Epithelial cell of proximal tubule (primary cell): ENCODE measurements around the gene NLGN2. TPM values are rescaled to one million over a fixed set of nuclear protein-coding genes. Genes with fewer than 3 reads are reported as not detected.
A peak's percentile ranks its signal among the peaks of the same experiment; 100 is the strongest.

Source experiments
- DNase-seq: peaks from one replicate; pipeline ENCODE4 v3.0.0-alpha.2; 2011; ENCODE audit warnings: low read depth
- H3K4me3 ChIP-seq: 2 replicates; pipeline ENCODE4 v1.5.1; 2011; ENCODE audit warnings: low read depth, mild to moderate bottlenecking, low read length
- total RNA-seq: library from RNA; depleted of rRNA; stranded (reverse); fragments of >200 nt; gene quantifications from 2 replicates; pipeline ENCODE4 v1.2.3, GENCODE V29; 2015
- TF ChIP-seq, protein P1 (sequence below): conservative IDR thresholded peaks from 2 replicates; pipeline ENCODE4 v1.5.1; 2012; ENCODE audit warnings: low read depth, mild to moderate bottlenecking, low read length

Gene NLGN2
- total RNA-seq, 1 donor from 2014 or later: 10.3 TPM

DNA sequence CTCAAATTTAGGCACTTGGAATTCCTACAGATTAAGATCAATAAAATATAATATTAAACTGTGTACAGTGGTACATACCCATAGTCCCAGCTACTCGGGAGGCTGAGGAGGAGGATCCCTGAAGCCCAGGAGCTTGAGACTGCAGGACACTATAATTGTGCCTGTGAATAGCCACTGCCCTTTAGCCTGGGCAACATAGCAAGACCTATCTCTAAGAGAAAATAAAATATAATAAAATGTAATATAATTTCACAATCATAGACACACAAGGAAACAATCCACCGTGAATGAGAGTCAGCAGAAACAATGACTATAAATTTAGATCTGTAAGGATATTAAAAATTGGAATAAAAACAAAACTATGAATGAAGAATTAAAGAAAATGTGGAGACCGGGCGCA is 36.8 kb upstream of the NLGN2 start:
- DNase-seq: no peak
- no peak overlapping the region for H3K4me3 ChIP-seq
- TF ChIP-seq, protein P1, sequence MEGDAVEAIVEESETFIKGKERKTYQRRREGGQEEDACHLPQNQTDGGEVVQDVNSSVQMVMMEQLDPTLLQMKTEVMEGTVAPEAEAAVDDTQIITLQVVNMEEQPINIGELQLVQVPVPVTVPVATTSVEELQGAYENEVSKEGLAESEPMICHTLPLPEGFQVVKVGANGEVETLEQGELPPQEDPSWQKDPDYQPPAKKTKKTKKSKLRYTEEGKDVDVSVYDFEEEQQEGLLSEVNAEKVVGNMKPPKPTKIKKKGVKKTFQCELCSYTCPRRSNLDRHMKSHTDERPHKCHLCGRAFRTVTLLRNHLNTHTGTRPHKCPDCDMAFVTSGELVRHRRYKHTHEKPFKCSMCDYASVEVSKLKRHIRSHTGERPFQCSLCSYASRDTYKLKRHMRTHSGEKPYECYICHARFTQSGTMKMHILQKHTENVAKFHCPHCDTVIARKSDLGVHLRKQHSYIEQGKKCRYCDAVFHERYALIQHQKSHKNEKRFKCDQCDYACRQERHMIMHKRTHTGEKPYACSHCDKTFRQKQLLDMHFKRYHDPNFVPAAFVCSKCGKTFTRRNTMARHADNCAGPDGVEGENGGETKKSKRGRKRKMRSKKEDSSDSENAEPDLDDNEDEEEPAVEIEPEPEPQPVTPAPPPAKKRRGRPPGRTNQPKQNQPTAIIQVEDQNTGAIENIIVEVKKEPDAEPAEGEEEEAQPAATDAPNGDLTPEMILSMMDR: no peak

DNA sequence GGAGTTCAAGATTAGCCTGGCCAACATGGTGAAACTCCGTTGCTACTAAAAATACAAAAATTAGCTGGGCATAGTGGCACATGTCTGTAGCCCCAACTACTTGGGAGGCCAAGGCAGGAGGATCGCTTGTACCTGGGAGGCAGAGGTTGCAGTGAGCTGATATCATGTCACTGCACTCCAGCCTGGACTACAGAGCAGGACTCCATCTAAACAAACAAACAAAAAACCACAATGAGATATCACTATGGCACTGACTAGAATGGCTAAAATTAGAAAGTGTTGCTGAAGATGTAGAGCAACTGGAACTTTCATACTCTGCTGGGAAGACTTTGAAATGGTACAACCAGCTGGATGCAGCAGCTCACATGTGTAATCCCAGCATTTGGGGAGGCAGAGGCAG is 33.3 kb upstream of the NLGN2 start:
- H3K4me3 ChIP-seq: no peak overlapping the region
- TF ChIP-seq, protein P1: no peak
- DNase-seq: no peak

DNA sequence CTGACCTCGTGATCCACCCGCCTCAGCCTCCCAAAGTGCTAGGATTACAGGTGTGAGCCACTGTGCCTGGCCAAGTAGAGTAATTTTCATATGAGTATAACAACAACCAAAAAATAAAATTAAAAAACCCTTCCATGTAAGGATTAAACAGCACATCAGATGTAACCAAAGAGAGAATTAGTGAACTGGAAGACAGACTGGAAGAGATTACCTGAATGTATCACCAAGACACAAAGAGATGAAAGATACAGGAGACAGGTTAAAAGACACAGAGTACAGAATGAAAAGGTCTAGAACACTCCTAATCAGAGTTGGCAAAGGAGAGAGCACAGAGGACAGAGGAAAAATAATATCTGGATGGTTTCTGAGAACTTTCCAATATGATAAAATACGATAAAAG is 28.5 kb upstream of the NLGN2 start:
- TF ChIP-seq, protein P1: no peak
- no peak overlapping the region for H3K4me3 ChIP-seq
- no peak for DNase-seq

DNA sequence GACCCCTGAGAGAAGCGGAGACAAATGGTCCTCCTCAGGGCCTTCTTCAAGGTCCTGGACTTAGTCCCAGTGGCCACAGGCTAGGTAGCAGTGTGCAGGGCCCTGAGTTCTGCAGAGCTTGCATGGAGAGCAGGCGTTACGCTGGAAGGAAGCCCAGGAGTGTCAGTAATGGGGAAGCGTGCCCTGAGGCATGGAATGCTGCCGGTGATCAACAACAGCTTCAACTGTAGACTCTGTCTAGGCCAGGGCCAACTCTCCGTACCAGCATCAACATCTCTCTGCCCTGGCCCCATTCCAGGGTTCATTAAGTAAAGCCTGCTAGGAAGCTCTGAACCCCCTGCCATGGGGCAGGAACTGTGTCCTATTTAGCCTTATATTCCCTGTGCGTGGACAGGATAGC is 27.3 kb upstream of the NLGN2 start:
- DNase-seq: no peak
- peak overlapping the region; percentile 81 for H3K4me3 ChIP-seq
- TF ChIP-seq, protein P1: no peak

DNA sequence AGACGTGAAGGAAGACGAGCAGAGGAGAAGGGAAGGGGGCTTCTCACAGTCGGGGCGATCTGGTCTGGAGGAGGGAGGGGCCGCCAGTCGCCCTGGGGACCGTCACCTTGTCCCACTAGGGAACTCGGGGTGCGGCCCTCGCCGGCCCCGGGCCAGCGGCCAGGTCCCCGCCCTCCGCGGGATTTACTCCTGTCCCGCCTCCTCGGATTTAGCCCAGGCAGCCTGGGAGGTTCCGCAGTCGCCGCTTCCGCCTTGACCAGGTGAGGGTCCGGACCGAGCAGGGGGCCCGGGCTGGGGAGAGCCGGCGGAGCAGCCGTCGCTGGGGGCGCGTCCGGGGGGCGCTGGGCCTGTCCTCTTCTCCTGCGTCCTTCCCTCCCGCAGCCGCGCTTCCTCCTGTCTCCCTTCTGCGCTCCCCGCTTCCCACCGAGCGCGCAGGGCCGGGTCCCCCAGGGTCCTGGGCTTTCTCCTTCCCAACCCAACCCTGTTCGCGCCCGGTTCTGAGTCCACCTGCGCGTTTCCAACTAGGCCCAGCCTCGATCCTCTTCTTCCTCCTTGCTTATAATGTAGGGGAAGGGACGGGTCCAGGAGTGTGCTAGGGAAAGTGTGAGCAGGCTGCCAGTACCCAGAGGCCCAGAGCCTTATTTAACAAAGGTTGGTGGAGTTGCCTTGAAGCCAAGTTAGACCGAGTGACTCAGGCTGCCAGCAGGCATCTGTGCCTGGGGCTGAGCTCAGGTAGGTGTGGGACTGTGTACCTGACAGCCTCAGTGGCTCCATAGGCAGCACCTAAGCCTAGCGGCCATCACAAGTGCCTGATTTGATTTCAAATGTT is 26.6 kb upstream of the NLGN2 start, which contains the start of gene TNK1:
Gene TNK1 (plus strand): TSS at position 235 of the 829 bp plus-strand sequence. CDS start 1,838 bp downstream, outside the sequence.
- DNase-seq: no peak
- peak within 1 kb of the TSS; percentile 81 for H3K4me3 ChIP-seq
- TF ChIP-seq, protein P1: no peak

DNA sequence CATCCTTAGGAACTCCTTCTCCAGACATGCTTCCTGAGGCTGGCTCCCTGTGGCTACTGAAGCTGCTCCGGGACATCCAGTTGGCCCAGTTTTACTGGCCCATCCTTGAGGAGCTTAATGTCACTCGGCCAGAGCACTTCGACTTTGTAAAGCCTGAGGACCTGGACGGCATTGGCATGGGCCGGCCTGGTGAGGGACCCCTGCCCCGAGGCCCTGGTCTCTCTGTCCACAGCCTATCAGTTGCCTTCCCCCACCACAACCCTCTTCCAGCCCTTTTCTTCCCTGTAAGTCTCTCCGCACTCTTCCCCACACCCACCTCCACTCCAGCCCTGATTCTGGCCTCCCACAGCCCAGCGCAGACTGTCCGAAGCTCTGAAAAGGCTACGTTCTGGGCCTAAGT is 24.7 kb upstream of the NLGN2 start:
- no peak for DNase-seq
- H3K4me3 ChIP-seq: no peak overlapping the region
- TF ChIP-seq, protein P1: no peak

DNA sequence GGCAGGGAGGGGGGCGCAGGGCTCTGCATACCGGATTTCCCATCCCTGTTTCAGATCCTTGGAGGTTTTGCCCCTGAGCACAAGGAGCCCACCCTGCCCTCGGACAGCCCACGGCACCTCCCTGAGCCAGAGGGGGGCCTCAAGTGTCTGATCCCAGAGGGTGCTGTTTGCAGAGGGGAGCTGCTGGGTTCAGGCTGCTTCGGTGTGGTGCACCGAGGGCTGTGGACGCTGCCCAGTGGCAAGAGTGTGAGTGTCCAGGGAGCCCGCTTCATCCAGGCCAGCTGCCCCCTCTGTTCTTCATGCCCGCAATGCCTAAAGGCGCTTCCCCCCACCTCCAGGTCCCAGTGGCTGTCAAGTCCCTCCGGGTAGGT is 24.3 kb upstream of the NLGN2 start:
- TF ChIP-seq, protein P1: no peak
- no peak overlapping the region for H3K4me3 ChIP-seq
- no peak for DNase-seq
